Panc1 (cell line): ENCODE results near the gene EIF4G3.

Experiments
- CTCF ChIP-seq: fragments of 450-650 bp; IDR thresholded peaks from 2 replicates; pipeline ENCODE4 v1.5.1; 2017; ENCODE audit warnings: mild to moderate bottlenecking
- REST ChIP-seq, 2 experiments: IDR thresholded peaks; 2 replicates each; pipeline ENCODE4 v1.6.1; 2011 to 2012; ENCODE audit warnings: low read depth in 2 of 2, control low read depth in 1 of 2, low read length in 1 of 2, mild to moderate bottlenecking in 1 of 2, moderate library complexity in 1 of 2; ENCODE audit not compliant: insufficient read depth in 1 of 2

- TF ChIP-seq CTCF (no peak), REST (IDR thresholded peaks at IDR 0.05; ENCODE audit: insufficient read depth in 1 of 2, low read depth in 2 of 2, low read length in 1 of 2) (no peak)
Measured at GRCh38 chr1:20887246-20887645, 289.5 kb downstream of the EIF4G3 start.
